Body of pancreas (tissue), 4 donors: ENCODE results near the gene CCN2. TPM values are rescaled to one million over a fixed set of nuclear protein-coding genes. Genes with fewer than 3 reads are reported as not detected.

Experiments
- ATAC-seq: fragments of 150-250 bp; one replicate; pipeline ENCODE4 v1.9.1; 2016
- DNase-seq, 4 donors: peaks; one replicate each; pipeline ENCODE4 v3.0.0-alpha.2; 2019
- H3K27ac ChIP-seq, 4 donors: fragments of 200-600 bp; sonication (generic); 1 replicate in 3 of 4; 2 replicates in 1 of 4; pipeline versions ENCODE4 v1.5.1 to v1.6.1; 2016 to 2019; ENCODE audit warnings: mild to moderate bottlenecking in 1 of 4, mixed read lengths in 1 of 4, moderate library complexity in 1 of 4
- H3K27me3 ChIP-seq, 2 donors: fragments of 200-600 bp; sonication (generic); one replicate each; pipeline ENCODE4 v1.6.0; 2016; ENCODE audit warnings: mild to moderate bottlenecking in 1 of 2
- H3K36me3 ChIP-seq, 2 donors: fragments of 200-600 bp; sonication (generic); replicated peaks in 1 of 2; 2 replicates each; pipeline ENCODE4 v1.5.1; 2016; ENCODE audit warnings: low read depth in 2 of 2; ENCODE audit not compliant: insufficient read depth in 1 of 2
- H3K4me1 ChIP-seq: fragments of 200-600 bp; sonication (generic); one replicate; pipeline ENCODE4 v1.6.0; 2016
- H3K4me3 ChIP-seq, 2 donors: fragments of 200-600 bp; sonication (generic); 1 replicate in 1 of 2; 2 replicates in 1 of 2; pipeline ENCODE4 v1.5.1; 2016 to 2019
- H3K9me3 ChIP-seq, 3 donors: fragments of 200-600 bp; sonication (generic); 1 replicate in 2 of 3; 2 replicates in 1 of 3; pipeline ENCODE4 v1.5.1; 2016
- CTCF ChIP-seq, 7 experiments: fragments of 450-650 bp in 4 of 7; fragments of 200-600 bp in 3 of 7; sonication (generic) in 3 of 7; IDR thresholded peaks; one replicate each; pipeline ENCODE4 v1.5.1; 2016 to 2019; ENCODE audit warnings: antibody characterized with exemption in 7 of 7
- POLR2A ChIP-seq, 3 donors: fragments of 450-650 bp; IDR thresholded peaks; one replicate each; pipeline ENCODE4 v1.6.1; 2016; ENCODE audit warnings: antibody characterized with exemption in 3 of 3, mild to moderate bottlenecking in 2 of 3
- whole genome bisulfite sequencing, 2 donors: methylation state at CpG; one replicate each; pipeline ENCODE4 v1.1.5; 2017; 5-methylcytosine and 5-hydroxymethylcytosine counted together
- intact Hi-C: fragments of 100-400 bp; cut with DNase I; formaldehyde crosslinking; loops from one replicate; pipeline ENCODE4 v1.15.1; 2023
- total RNA-seq, 2 donors: library from RNA; depleted of rRNA; stranded (reverse); fragments of >200 nt; gene quantifications; one replicate each; pipeline ENCODE4 v1.1.0, GENCODE V29; 2016

CCN2 gene
- total RNA-seq, 2 donors from 2014 or later: 109 to 203 TPM

DNA sequence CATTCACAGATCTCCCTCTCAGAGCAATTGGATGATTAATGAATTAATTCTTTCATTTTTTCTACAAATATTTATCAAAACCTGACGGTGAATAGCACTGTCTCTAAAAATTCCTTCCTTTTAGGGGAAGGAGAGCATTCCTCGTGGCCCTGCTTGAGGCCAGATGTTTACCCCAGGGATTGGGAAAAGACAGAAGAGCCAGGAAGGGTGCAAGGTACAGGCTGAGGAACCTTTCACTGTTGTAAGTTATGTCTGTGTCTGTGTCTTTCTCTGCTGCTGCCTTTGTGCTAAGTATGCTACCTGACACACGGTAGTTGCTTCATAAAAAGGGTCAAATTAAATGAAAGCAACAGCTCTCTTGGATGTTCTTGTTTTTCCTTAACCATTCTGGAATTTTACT is 27.4 kb upstream of the CCN2 start:
- intact Hi-C loops: no loop called here
- ATAC-seq: no peak
- H3K27ac ChIP-seq: no peak overlapping the region

GRCh38 chr6:131976545-131977061 is 25.4 kb upstream of the CCN2 start:
- Histone ChIP-seq H3K27ac (peak overlapping the region in 1 of 4 donors; percentile 26), H3K4me3 (no peak overlapping the region), H3K4me1 (peaks cover 6% of the 10 kb centered on the region), H3K27me3 (no peaks in the 10 kb centered on the region), H3K9me3 (no peaks in the 10 kb centered on the region), H3K36me3 (no peaks in the 10 kb centered on the region)
- WGBS, 2 donors: 10 to 21% methylated on average over 6 of the region's 6 CpGs
- ATAC-seq (no peak), DNase-seq (no peak)
- TF ChIP-seq POLR2A (IDR thresholded peaks at IDR 0.05): no peak
- TF ChIP-seq CTCF (IDR thresholded peaks at IDR 0.05): no peak
- intact Hi-C loops: no loop called here

More for the DNA sequence above, 27.4 kb upstream of the CCN2 start:
- no peaks in the 10 kb centered on the region for H3K9me3 ChIP-seq
- H3K4me1 ChIP-seq: peaks cover 6% of the 10 kb centered on the region
- no peak for TF ChIP-seq POLR2A (IDR thresholded peaks at IDR 0.05)
- TF ChIP-seq CTCF (IDR thresholded peaks at IDR 0.05): no peak
- no peak for DNase-seq
- no peaks in the 10 kb centered on the region for H3K36me3 ChIP-seq
- no peaks in the 10 kb centered on the region for H3K27me3 ChIP-seq
- H3K4me3 ChIP-seq: no peak overlapping the region
- 42 to 62% methylated on average over 3 of the region's 3 CpGs for WGBS, 2 donors

GRCh38 chr6:131972741-131973140 is 21.6 kb upstream of the CCN2 start:
- WGBS, 2 donors: 82 to 84% methylated on average over 2 of the region's 2 CpGs
- no peak for TF ChIP-seq POLR2A (IDR thresholded peaks at IDR 0.05)
- Histone ChIP-seq H3K27ac (no peak overlapping the region), H3K27me3 (no peaks in the 10 kb centered on the region), H3K4me1 (peaks cover 6% of the 10 kb centered on the region), H3K4me3 (no peak overlapping the region), H3K9me3 (no peaks in the 10 kb centered on the region), H3K36me3 (no peaks in the 10 kb centered on the region)
- intact Hi-C loops: no loop called here
- no peak for DNase-seq
- no peak for ATAC-seq

- Histone ChIP-seq H3K9me3 (no peaks in the 10 kb centered on the region), H3K4me3 (no peak overlapping the region), H3K4me1 (no peaks in the 10 kb centered on the region), H3K36me3 (no peaks in the 10 kb centered on the region), H3K27me3 (no peaks in the 10 kb centered on the region), H3K27ac (no peak overlapping the region)
- DNase-seq (no peak), ATAC-seq (no peak)
- intact Hi-C loops: no loop called here
- TF ChIP-seq CTCF (IDR thresholded peaks at IDR 0.05) (no peak), POLR2A (IDR thresholded peaks at IDR 0.05) (no peak)
- WGBS, 2 donors: 72 to 94% methylated on average over 2 of the region's 2 CpGs
Measured at GRCh38 chr6:131970076-131970859, 19.1 kb upstream of the CCN2 start.

DNA sequence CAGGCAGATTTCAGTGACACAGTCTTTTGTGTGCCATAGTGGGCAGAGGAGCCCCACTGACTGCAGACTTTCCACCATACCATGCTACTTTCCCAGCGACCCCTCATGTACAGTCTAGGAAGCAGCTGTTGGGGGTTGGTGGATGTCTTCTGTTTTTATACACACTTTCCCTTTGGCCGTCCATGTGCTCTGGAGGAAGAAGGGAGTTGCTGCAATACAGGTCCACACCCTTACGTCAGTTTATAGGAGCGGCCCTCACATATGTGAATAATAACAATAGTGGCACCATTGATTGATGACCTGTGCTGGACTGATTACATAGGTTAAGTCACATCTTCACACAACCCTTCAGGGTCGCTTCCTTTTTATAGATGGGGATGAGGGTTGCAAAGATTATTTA is 17.5 kb upstream of the CCN2 start:
- Histone ChIP-seq H3K36me3 (no peaks in the 10 kb centered on the region), H3K27me3 (no peaks in the 10 kb centered on the region), H3K27ac (no peak overlapping the region), H3K4me3 (no peak overlapping the region), H3K9me3 (no peaks in the 10 kb centered on the region), H3K4me1 (no peaks in the 10 kb centered on the region)
- 89 to 93% methylated on average over 5 of the region's 5 CpGs for WGBS, 2 donors
- no peak for TF ChIP-seq CTCF (IDR thresholded peaks at IDR 0.05)
- no peak for TF ChIP-seq POLR2A (IDR thresholded peaks at IDR 0.05)
- ATAC-seq (no peak), DNase-seq (no peak)
- intact Hi-C loops: no loop called here
